ENCODE results near the gene HNRNPA1.
A peak's percentile ranks its signal among the peaks of the same experiment; 100 is the strongest.
"Not testable (repeated sequence)": the region's sequence is repeated elsewhere in the genome, so short reads cannot be mapped to it uniquely, and the experiment has no call there.

Gene HNRNPA1

DNA sequence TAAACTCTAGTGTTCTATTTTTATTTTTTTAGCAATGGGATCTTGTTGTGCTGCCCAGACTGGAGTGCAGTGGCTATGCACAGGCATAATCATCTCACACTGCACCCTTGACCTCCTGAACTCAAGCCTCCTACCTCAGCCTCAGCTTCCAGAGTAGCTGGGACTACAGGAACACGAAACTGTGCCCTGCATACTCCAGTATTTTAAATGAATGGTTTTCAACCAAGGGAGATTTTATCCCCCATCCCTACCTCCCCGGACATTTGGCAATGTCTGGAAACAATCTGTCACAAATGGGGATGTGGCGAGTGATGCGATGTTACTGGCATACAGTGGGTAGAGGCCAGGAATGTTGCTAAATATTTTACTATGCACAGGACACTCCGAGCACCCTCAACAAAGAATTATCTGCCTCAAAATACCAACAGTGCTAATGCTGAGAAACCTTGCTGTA is 2.7 kb upstream of the HNRNPA1 start:
- DNase-seq = peak; percentile 23

- DNase-seq = no peak
These were observed 1.3 kb upstream of the HNRNPA1 start for GRCh38 chr12:54279227-54279631.

GRCh38 chr12:54279632-54280467 is 676 bp upstream of the HNRNPA1 start, which contains the start of gene CBX5:
CBX5 (minus strand) TSS chr12:54280122; CDS start chr12:54257650, 22,472 bp downstream.
- peak; percentile 99 for DNase-seq

DNA sequence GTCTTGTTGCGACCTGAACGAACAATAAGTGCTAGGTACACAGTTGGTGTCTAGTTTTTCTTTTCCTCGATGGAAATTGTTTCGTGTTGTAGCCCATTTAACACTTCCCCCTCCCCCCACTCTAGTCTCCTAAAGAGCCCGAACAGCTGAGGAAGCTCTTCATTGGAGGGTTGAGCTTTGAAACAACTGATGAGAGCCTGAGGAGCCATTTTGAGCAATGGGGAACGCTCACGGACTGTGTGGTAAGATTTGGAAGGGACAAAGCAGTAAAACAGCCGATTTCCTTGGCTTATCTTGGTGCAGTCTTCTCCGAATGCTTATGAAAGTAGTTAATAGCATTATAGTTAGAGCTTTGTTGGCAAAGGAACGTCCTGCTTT is 724 bp downstream of the HNRNPA1 start:
- not testable (repeated sequence) for DNase-seq

- DNase-seq = not testable (repeated sequence)
These were observed 1.2 kb downstream of the HNRNPA1 start for GRCh38 chr12:54281694-54282093.

- DNase-seq = peak; percentile 61
These were observed 2.5 kb downstream of the HNRNPA1 start for GRCh38 chr12:54282949-54283593.

- not testable (repeated sequence) for DNase-seq
These were observed 3.7 kb downstream of the HNRNPA1 start for GRCh38 chr12:54284070-54284780.

- DNase-seq = no peak
These were observed 4.9 kb downstream of the HNRNPA1 start for GRCh38 chr12:54285150-54286041.

- no peak for DNase-seq
These were observed 5.8 kb downstream of the HNRNPA1 start for GRCh38 chr12:54286042-54287030.

DNA sequence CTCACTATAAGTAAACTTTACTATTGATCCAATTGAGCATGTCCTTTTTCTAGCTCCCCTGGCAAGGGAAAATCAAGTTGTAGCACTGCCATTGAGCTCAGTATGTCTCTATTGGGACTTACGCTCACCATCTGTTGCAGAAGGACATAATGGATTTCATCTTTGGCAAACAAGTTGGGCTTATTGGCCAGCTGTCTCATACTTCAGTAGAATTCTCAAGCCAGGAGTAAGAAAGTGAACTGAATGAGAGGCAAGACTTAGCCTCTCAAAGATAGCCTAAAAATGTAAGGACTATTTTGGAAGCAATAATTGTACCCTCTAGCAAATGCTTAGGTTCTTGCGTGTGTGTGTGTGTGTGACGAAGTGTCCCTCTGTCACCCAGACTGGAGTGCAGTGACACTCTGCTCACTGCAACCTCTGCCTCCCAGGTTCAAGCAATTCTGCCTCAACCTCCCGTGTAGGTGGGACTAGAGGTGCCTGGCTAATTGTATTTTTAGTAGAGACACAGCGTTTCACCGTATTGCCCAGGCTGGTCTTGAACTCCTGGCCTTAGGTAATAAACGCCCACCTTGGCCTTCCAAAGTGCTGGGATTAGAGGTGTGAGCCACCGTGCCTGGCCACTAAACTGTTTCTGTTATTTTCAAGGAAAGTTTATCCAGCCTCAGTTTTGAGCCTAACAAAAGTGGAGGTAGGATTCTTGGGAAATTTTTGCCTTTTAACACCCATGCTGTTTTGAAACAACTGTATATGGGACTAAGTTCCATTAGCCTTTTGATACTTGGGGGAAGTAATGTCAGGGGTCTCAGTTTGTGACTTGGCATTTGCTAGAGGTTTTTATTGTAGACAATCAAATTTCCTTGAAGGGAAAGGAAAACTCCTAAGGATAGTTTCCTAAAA is 7.0 kb downstream of the HNRNPA1 start:
- DNase-seq = peak; percentile 36

- DNase-seq = no peak
These were observed 11.8 kb downstream of the HNRNPA1 start for GRCh38 chr12:54292083-54292930.

DNA sequence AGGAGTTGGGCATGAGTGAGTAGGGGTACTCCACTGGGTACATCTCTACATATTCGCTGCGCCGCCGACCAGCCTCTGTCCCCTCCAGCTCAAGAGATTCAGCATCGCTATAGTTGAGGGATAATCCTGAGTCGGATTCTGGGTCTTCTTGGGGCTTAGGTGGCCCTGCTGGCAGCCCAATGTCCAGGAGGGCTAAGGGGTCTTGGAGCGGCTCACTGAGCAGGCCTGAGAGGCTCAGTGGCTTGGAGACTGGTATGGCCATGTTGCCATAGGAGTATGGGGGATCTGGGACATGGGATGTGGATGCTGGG is 12.4 kb downstream of the HNRNPA1 start:
- no peak for DNase-seq

DNA sequence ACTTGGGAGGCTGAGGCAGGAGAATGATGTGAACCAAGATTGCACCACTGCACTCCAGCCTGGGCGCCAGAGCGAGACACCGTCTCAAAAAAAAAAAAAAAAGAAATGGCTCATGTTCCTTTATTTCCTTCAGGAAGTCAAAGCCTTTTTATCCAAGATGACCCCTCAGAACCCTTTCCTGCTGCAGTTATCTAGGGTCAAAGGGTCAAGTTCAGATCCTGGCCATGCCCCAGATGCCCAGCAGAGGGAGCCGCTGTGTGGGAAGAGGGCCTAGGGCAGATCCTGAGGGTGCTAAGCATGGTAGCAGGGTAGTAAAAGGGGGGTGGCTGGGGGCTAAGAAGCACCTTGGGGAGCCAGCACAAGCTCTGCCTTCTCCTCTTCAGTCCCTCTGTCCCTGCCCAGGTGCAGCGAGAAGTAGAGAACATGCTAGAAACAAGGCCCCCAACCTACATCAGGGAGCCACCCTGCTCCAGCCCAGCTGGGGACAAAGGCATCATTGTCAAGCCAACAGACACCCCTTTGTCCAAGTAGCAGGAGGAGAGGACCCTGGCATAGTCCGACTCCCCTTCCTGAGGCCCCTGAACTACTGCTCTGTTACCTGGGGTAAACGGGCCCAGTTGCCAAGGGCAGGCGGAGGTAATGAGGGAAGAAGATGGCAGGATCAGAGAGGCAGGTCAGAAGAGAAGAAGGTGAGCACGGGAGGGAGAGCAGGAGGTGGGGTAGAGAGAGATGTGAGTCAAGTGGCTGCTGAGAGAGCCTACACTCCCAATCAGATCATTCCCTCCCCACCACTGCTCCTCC is 13.8 kb downstream of the HNRNPA1 start:
- peak; percentile 67 for DNase-seq

DNA sequence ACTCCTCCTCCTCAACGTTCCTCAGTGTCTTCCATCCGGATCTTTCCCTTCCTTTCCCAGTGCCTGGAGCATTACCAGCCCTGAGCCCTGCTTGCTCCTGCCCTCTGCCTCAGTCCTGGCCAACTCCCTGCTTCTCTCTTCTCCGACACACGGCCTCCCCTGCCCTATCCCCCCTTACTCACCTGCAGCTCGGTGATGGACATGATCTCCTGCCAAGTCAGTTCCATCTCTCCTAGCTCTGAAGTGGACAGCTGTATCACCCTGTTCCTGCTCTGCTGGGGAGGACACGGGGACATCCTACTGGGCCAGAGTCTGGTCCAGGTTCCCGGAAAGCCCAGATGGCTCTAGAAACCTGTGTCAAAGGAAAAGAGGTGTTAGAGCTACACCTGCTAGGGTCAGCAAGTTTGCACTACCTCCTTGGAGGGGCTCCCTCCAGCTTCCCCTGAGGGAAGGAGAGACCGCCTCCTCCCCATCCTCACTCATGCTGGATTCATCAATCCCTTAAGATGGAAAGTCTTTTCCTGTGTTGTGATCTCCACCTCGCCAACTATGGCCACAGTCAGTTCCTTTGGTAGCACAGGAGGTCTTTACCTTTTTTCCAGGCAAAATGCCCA is 14.5 kb downstream of the HNRNPA1 start:
- DNase-seq = no peak

- no peak for DNase-seq
These were observed 16.0 kb downstream of the HNRNPA1 start for GRCh38 chr12:54296393-54297099.

DNA sequence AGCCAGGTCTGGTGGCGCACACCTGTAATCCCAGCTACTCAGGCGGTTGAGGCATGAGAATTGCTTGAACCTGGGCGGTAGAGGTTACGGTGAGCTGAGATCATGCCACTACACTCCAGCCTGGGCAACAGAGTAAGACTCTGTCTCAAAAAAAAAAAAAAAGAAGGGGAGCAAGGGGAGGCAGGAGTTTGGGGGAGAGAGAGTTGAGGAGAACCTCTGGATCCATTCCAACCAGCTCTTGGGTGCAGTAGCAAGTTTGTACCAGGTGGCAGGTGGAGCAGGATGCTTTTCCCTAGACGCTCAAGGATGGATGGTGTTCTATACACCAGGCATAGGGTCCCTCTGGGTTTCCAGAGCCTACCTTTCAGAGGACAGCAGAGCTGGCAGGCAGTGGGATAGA is 18.4 kb downstream of the HNRNPA1 start:
- DNase-seq = no peak

- DNase-seq = no peak
These were observed 19.1 kb downstream of the HNRNPA1 start for GRCh38 chr12:54299515-54300224.

Data from stimulated activated CD4-positive, alpha-beta T cell treated with anti-CD3 and anti-CD28 coated beads, Interleukin-15, amount 100 ng/mL, for 24 hours (primary cell).